Esophagus squamous epithelium (tissue), 5 donors: ENCODE results near the gene OR10G3. TPM values are rescaled to one million over a fixed set of nuclear protein-coding genes. Genes with fewer than 3 reads are reported as not detected.
"Not testable (repeated sequence)": the region's sequence is repeated elsewhere in the genome, so short reads cannot be mapped to it uniquely, and the experiment has no call there.

Source experiments
- DNase-seq: peaks from one replicate; lab custom pipeline; 2025; lab: John Stamatoyannopoulos, UW
- H3K27ac ChIP-seq, 4 donors: fragments of 200-600 bp; sonication (generic); one replicate each; pipeline ENCODE4 v1.5.1; 2016 to 2019; ENCODE audit warnings: mild to moderate bottlenecking in 1 of 4
- H3K27me3 ChIP-seq, 4 donors: fragments of 200-600 bp; sonication (generic); 1 replicate in 3 of 4; 2 replicates in 1 of 4; pipeline versions ENCODE4 v1.5.1 to v1.6.0; 2017 to 2021; ENCODE audit warnings: antibody characterized with exemption in 1 of 4
- H3K36me3 ChIP-seq, 3 donors: fragments of 200-600 bp; sonication (generic); one replicate each; pipeline ENCODE4 v1.5.1; 2016 to 2019
- H3K4me1 ChIP-seq, 3 donors: fragments of 200-600 bp; sonication (generic); one replicate each; pipeline ENCODE4 v1.5.1; 2017 to 2019
- H3K4me3 ChIP-seq, 4 donors: fragments of 200-600 bp; sonication (generic); 1 replicate in 3 of 4; 2 replicates in 1 of 4; pipeline ENCODE4 v1.5.1; 2016 to 2019; ENCODE audit warnings: mild to moderate bottlenecking in 2 of 4, moderate library complexity in 1 of 4
- H3K9me3 ChIP-seq, 3 donors: fragments of 200-600 bp; sonication (generic); one replicate each; pipeline ENCODE4 v1.5.1; 2016 to 2019
- POLR2A ChIP-seq, 4 donors: fragments of 450-650 bp; IDR thresholded peaks; one replicate each; pipeline ENCODE4 v1.6.1; 2017; ENCODE audit warnings: antibody characterized with exemption in 4 of 4, mild to moderate bottlenecking in 4 of 4, moderate library complexity in 3 of 4
- WGBS, 2 donors: methylation state at CpG; one replicate each; pipeline ENCODE4 v1.1.5; 2018; 5-methylcytosine and 5-hydroxymethylcytosine counted together
- intact Hi-C: fragments of 100-400 bp; cut with DNase I; formaldehyde crosslinking; loops from one replicate; pipeline ENCODE4 v1.15.0; 2022
- total RNA-seq, 4 donors: library from RNA; depleted of rRNA; stranded (reverse); fragments of >200 nt; gene quantifications; one replicate each; pipeline ENCODE4 v1.1.0, GENCODE V29; 2016
- TF ChIP-seq, protein P1 (sequence below), 6 experiments: fragments of 450-650 bp in 4 of 6; fragments of 200-600 bp in 2 of 6; sonication (generic) in 2 of 6; IDR thresholded peaks; one replicate each; pipeline ENCODE4 v1.5.1; 2016 to 2019; ENCODE audit warnings: antibody characterized with exemption in 6 of 6, mild to moderate bottlenecking in 4 of 6, moderate library complexity in 4 of 6
- donor health status: DM: yes; HTN: yes; CAD: no.

The OR10G3 gene, protein sequence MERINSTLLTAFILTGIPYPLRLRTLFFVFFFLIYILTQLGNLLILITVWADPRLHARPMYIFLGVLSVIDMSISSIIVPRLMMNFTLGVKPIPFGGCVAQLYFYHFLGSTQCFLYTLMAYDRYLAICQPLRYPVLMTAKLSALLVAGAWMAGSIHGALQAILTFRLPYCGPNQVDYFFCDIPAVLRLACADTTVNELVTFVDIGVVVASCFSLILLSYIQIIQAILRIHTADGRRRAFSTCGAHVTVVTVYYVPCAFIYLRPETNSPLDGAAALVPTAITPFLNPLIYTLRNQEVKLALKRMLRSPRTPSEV
- total RNA-seq = not detected

DNA sequence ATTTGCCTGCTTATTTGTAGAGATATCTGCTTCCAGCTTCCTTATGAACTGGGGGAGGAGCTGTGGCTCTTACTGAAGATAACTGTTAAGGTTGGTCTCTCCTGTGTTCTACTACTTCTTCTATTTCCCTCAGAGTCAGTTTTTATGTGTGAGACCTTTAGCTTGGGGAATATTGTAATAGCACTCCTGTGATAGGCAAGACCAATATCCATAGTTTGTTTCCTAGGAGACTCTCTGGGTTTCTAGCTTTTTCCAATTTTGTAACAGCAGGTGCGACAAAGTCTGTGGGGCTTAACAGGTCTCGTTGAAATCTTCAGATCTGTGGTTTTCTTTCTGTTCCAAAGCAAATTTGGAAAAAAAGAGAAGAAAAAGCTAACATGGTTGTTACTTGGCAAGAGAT lies at the start of gene OR10G3:
OR10G3 (minus strand) TSS at position 101 of the 400 bp plus-strand sequence. CDS start 9,332 bp downstream, outside the sequence.
- DNase-seq = no peak
- WGBS, 2 donors = 70 to 71% methylated on average over 2 of the region's 2 CpGs
- H3K27ac ChIP-seq = no peak within 1 kb of the TSS
- no peaks in the 10 kb centered on the region for H3K36me3 ChIP-seq
- intact Hi-C loops = no loop called here
- H3K4me3 ChIP-seq = no peak within 1 kb of the TSS
- no peaks in the 10 kb centered on the region for H3K4me1 ChIP-seq
- TF ChIP-seq, protein P1, sequence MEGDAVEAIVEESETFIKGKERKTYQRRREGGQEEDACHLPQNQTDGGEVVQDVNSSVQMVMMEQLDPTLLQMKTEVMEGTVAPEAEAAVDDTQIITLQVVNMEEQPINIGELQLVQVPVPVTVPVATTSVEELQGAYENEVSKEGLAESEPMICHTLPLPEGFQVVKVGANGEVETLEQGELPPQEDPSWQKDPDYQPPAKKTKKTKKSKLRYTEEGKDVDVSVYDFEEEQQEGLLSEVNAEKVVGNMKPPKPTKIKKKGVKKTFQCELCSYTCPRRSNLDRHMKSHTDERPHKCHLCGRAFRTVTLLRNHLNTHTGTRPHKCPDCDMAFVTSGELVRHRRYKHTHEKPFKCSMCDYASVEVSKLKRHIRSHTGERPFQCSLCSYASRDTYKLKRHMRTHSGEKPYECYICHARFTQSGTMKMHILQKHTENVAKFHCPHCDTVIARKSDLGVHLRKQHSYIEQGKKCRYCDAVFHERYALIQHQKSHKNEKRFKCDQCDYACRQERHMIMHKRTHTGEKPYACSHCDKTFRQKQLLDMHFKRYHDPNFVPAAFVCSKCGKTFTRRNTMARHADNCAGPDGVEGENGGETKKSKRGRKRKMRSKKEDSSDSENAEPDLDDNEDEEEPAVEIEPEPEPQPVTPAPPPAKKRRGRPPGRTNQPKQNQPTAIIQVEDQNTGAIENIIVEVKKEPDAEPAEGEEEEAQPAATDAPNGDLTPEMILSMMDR (IDR thresholded peaks at IDR 0.05) = no peak
- TF ChIP-seq POLR2A (IDR thresholded peaks at IDR 0.05) = no peak
- H3K9me3 ChIP-seq = no peaks in the 10 kb centered on the region
- H3K27me3 ChIP-seq = no peaks in the 10 kb centered on the region

DNA sequence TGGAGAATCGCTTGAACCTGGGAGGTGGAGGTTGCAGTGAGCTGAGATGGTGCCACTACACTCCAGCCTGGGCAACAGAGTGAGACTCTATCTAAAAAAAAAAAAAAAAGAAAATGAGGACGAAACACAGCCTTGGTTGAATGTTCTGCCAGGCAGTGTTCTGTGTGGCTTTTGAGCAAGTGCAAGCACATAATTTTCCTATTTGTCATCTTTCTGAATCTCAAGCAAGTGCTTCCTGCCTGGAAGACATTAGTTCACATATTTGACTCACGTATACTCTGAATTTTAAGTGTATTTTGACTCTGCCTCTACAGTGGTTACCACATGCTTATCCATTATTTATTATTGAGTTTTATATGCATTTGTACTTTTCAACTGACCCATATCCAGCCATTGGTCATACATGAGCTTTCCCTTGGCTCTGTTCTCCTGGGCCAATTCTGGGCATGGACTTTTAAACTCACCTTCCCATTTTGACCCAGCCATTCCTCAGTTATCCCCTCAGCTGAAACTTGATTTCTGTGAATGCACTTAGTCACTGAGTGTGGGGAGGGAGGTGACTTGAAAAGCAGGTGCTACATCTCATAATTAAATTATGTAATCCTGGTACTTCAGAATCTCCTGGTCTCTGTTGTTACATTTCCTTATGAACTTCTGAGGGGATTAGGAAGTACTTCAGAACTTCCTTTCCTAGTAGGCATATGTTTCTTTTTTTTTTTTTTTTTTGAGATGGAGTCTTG lies 46.8 kb upstream of the OR10G3 start:
- H3K27me3 ChIP-seq = no peaks in the 10 kb centered on the region
- H3K4me1 ChIP-seq = peaks cover 0 to 9% (median 0%) of the 10 kb centered on the region in 3 donors
- intact Hi-C loops = no loop called here
- H3K9me3 ChIP-seq = no peaks in the 10 kb centered on the region
- DNase-seq = no peak
- H3K4me3 ChIP-seq = no peak overlapping the region
- WGBS, 2 donors = 56 to 58% methylated on average over 3 of the region's 3 CpGs
- no peaks in the 10 kb centered on the region for H3K36me3 ChIP-seq
- TF ChIP-seq POLR2A (IDR thresholded peaks at IDR 0.05) = no peak
- H3K27ac ChIP-seq = peak overlapping the region in 2 of 4 donors; percentile 38 to 61

DNA sequence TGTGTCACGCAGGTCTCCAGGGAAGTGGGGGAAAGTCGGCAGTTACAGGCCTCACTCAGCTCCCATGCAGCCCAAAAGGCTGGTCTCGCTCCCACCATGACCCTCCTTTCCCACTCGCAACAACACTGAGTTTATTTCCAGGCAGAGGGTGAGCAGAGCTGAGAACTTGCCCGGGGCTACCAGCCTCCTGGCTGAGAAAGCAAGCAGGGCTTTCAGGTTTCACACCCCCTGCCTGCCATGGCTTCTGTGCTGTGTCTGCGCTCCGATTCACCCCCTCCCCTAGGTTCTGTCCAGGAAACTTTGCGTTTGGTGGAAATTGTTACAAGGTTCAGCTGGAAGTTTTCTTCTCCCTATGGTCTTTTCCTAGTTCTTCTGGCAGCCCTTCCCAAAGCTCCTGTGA lies 37.7 kb upstream of the OR10G3 start:
- Histone ChIP-seq H3K27me3 (peaks cover 0 to 4% (median 0%) of the 10 kb centered on the region in 4 donors), H3K4me3 (no peak overlapping the region), H3K9me3 (no peaks in the 10 kb centered on the region), H3K27ac (no peak overlapping the region), H3K4me1 (no peaks in the 10 kb centered on the region), H3K36me3 (no peaks in the 10 kb centered on the region)
- no peak for DNase-seq
- intact Hi-C loops = no loop called here
- WGBS, 2 donors = 61 to 69% methylated on average over 5 to 7 of the region's 8 CpGs
- no peak for TF ChIP-seq POLR2A (IDR thresholded peaks at IDR 0.05)
- TF ChIP-seq, protein P1 (IDR thresholded peaks at IDR 0.05) = no peak

DNA sequence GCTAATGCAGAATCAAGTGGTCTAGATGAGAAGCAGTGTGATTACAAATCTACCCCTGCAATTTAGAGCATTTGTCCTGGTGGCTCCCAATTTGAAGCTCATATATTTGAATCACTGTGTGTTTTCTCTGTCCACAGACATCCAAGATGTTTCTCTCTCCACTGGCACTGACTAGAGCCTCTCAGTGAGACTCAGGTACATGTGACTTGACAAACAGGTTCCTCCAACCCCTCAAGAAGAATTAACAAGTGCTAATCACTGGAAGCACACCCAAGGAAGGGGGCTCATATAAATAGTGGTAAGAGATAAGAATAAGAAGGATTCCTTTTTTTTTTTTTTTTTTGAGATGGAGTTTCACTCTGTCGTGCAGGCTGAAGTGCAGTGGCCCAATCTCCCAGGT lies 34.4 kb upstream of the OR10G3 start:
- intact Hi-C loops = no loop called here
- TF ChIP-seq, protein P1 (IDR thresholded peaks at IDR 0.05) = no peak
- TF ChIP-seq POLR2A (IDR thresholded peaks at IDR 0.05) = no peak
- no peak for DNase-seq
- no peak overlapping the region for H3K27ac ChIP-seq
- H3K4me3 ChIP-seq = no peak overlapping the region
- 21 to 36% methylated on average over 1 of the region's 1 CpG for WGBS, 2 donors
- no peaks in the 10 kb centered on the region for H3K4me1 ChIP-seq
- H3K36me3 ChIP-seq = no peaks in the 10 kb centered on the region
- no peaks in the 10 kb centered on the region for H3K9me3 ChIP-seq
- H3K27me3 ChIP-seq = no peaks in the 10 kb centered on the region

DNA sequence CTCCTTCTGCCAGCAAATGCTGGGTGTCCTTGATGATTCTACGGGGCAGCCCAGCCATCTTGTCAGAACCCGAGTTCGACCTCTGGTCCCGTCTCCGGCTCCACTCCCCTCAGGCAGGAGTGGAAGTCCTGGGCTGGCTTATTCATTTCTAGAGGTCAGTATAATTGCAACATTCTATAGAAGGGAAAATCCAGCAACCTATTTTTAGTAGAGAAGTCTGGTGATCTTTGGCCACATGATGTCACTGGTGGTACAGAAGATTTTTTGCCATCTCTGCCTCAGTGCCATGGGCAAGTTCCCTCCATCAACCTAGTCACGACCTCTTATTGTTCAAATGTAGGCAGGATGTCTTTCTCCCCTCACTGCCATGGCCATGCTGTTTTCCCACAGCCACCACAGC lies 32.4 kb upstream of the OR10G3 start:
- WGBS, 2 donors = 57 to 87% methylated on average over 1 to 6 of the region's 6 CpGs
- Histone ChIP-seq H3K27me3 (no peaks in the 10 kb centered on the region), H3K36me3 (no peaks in the 10 kb centered on the region), H3K9me3 (no peaks in the 10 kb centered on the region), H3K4me1 (no peaks in the 10 kb centered on the region), H3K27ac (no peak overlapping the region), H3K4me3 (no peak overlapping the region)
- DNase-seq = no peak
- intact Hi-C loops = no loop called here
- TF ChIP-seq POLR2A (IDR thresholded peaks at IDR 0.05) = no peak
- TF ChIP-seq, protein P1 (IDR thresholded peaks at IDR 0.05) = no peak

DNA sequence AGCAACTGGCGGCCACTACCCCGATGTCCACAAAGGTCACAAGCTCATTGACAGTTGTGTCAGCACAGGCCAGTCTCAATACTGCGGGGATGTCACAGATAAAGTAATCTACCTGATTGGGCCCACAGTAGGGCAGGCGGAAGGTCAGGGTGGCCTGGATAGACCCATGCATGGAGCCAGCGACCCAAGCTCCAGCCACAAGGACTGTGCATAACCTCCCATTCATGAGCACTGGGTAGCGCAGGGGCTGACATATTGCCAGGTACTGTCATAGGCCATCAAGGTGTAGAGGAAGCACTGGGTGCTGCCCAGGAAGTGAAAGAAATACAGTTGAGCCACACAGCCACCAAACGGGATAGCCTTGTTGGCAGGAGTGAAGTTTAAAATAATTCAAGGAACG lies 22.3 kb upstream of the OR10G3 start:
- intact Hi-C loops, H3K4me1 ChIP-seq, H3K36me3 ChIP-seq, H3K27me3 ChIP-seq, H3K4me3 ChIP-seq, H3K27ac ChIP-seq, DNase-seq, H3K9me3 ChIP-seq: not testable (repeated sequence)
- 63 to 79% methylated on average over 2 to 4 of the region's 8 CpGs for WGBS, 2 donors
